ENCODE measurements around the gene ADORA1. TPM values are rescaled to one million over a fixed set of nuclear protein-coding genes. Genes with fewer than 3 reads are reported as not detected.

Gene ADORA1
- total RNA-seq, 3 donors from 2014 or later (not counting 1 experiment from before 2014, with no cell fraction given): not detected

DNA sequence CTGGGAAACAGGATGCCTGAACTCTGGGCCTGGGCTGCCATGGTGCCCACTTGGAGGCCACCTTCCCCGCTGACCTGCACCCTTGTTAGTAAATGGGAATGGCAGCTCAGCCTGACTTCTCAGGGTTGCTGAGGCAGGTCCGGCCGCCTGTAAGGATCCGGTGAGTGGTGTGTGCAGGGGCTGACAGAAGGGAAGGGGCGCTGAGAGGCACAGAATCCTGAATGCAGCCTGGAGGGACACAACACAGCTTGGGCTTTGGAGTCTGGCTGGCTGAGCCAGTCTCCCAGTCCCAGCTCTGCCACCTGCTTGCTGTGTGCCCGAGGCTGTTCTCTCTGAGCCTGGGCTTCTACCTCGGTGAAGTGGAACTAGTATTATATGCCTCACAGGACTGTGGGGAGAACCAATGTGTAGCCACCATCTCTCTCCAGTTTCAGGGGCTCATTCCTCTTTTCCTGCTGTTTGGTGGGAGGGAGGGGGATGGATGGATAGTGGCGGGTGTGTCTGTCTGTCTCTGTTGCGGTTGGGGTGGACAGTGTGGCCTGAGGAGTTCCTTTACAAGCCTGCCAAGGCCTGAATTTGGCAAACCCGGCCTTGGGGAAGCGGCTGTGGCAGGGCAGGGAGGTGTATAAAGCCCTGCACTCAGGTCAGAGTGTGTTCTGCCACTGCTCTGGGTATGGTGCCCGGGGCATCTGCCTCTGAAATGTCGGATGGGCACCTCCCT, 18.0 kb downstream of the ADORA1 start:
- TF ChIP-seq, protein P1, sequence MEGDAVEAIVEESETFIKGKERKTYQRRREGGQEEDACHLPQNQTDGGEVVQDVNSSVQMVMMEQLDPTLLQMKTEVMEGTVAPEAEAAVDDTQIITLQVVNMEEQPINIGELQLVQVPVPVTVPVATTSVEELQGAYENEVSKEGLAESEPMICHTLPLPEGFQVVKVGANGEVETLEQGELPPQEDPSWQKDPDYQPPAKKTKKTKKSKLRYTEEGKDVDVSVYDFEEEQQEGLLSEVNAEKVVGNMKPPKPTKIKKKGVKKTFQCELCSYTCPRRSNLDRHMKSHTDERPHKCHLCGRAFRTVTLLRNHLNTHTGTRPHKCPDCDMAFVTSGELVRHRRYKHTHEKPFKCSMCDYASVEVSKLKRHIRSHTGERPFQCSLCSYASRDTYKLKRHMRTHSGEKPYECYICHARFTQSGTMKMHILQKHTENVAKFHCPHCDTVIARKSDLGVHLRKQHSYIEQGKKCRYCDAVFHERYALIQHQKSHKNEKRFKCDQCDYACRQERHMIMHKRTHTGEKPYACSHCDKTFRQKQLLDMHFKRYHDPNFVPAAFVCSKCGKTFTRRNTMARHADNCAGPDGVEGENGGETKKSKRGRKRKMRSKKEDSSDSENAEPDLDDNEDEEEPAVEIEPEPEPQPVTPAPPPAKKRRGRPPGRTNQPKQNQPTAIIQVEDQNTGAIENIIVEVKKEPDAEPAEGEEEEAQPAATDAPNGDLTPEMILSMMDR (IDR thresholded peaks at IDR 0.05): no peak
- Histone ChIP-seq H3K9me3 (ENCODE audit: control insufficient read depth, insufficient read depth, low read length) (no peaks in the 10 kb centered on the region), H3K4me1 (ENCODE audit: control insufficient read depth, insufficient read depth, low read length) (no peaks in the 10 kb centered on the region), H3K4me3 (ENCODE audit: low read length) (no peak overlapping the region), H3K27ac (ENCODE audit: low read length) (no peak overlapping the region), H3K36me3 (ENCODE audit: control insufficient read depth, insufficient read depth, low read length) (no peaks in the 10 kb centered on the region), H3K27me3 (ENCODE audit: control insufficient read depth, insufficient read depth, low read length) (no peaks in the 10 kb centered on the region)
- intact Hi-C loops (cut with micrococcal nuclease): no loop called here
- no peak for ATAC-seq
- WGBS (ENCODE audit: insufficient coverage): 76% methylated on average over 13 of the region's 13 CpGs
- no peak for DNase-seq
- Mint-ChIP-seq H3K27me3 (ENCODE audit: low read depth in 2 of 2) (peaks cover 0 to 5% of the 10 kb centered on the region in 2 donors), H3K36me3 (no peaks in the 10 kb centered on the region), H3K4me3 (no peak overlapping the region), H3K9me3 (no peaks in the 10 kb centered on the region), H3K27ac (no peak overlapping the region), H3K4me1 (no peaks in the 10 kb centered on the region)

DNA sequence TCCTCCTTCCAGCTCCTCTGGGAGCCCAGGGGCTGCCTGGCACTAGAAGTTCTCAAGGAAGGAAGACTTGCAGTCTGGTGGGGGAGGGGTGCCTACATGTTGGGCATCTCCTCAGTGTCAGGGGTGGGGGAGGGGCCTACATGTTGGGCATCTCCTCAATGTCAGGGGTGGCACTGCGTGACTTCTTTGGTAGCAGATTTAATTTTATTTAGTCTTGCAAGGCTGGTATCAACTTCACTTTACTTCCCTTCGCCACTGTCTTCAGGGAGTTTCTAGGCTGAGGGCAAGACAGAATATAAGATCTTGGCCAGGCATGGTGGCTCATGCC, 18.5 kb downstream of the ADORA1 start:
- no peaks in the 10 kb centered on the region for H3K4me1 Mint-ChIP-seq
- no peaks in the 10 kb centered on the region for H3K36me3 ChIP-seq (ENCODE audit: control insufficient read depth, insufficient read depth, low read length)
- TF ChIP-seq, protein P1 (IDR thresholded peaks at IDR 0.05): no peak
- ATAC-seq (no peak), DNase-seq (no peak)
- no peaks in the 10 kb centered on the region for H3K36me3 Mint-ChIP-seq
- H3K27ac ChIP-seq (ENCODE audit: low read length): no peak overlapping the region
- intact Hi-C loops (cut with micrococcal nuclease): no loop called here
- H3K4me3 ChIP-seq (ENCODE audit: low read length): no peak overlapping the region
- 91% methylated on average over 2 of the region's 2 CpGs for WGBS (ENCODE audit: insufficient coverage)
- H3K4me1 ChIP-seq (ENCODE audit: control insufficient read depth, insufficient read depth, low read length): no peaks in the 10 kb centered on the region
- no peak overlapping the region for H3K27ac Mint-ChIP-seq
- H3K9me3 Mint-ChIP-seq: no peaks in the 10 kb centered on the region
- H3K27me3 Mint-ChIP-seq (ENCODE audit: low read depth in 2 of 2): peaks cover 0 to 8% of the 10 kb centered on the region in 2 donors
- no peaks in the 10 kb centered on the region for H3K27me3 ChIP-seq (ENCODE audit: control insufficient read depth, insufficient read depth, low read length)
- H3K9me3 ChIP-seq (ENCODE audit: control insufficient read depth, insufficient read depth, low read length): no peaks in the 10 kb centered on the region
- H3K4me3 Mint-ChIP-seq: no peak overlapping the region

DNA sequence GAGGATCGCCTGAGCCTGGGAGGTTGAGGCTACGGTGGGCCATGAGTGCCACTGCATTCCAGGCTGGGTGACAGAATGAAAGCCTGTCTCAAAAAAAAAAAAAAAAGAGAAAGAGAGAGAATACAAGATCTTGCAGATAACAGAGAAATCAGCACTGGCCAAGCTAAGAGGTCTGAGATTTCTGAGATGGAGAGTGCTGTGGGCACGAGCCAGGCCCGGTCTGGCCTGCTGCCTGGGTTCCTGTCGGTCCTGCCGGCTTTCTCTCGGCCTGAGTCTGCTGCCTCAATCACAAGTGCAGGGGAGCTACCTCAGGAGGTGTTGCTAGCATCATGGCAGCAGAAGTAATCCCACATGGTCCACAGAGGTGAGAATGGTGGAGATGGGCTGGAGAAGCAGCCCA, 19.0 kb downstream of the ADORA1 start:
- Histone ChIP-seq H3K27ac (ENCODE audit: low read length) (no peak overlapping the region), H3K4me1 (ENCODE audit: control insufficient read depth, insufficient read depth, low read length) (no peaks in the 10 kb centered on the region), H3K9me3 (ENCODE audit: control insufficient read depth, insufficient read depth, low read length) (no peaks in the 10 kb centered on the region), H3K4me3 (ENCODE audit: low read length) (no peak overlapping the region), H3K27me3 (ENCODE audit: control insufficient read depth, insufficient read depth, low read length) (no peaks in the 10 kb centered on the region), H3K36me3 (ENCODE audit: control insufficient read depth, insufficient read depth, low read length) (no peaks in the 10 kb centered on the region)
- Mint-ChIP-seq H3K27me3 (ENCODE audit: low read depth in 2 of 2) (peaks cover 0 to 8% of the 10 kb centered on the region in 2 donors), H3K27ac (no peak overlapping the region), H3K9me3 (no peaks in the 10 kb centered on the region), H3K4me3 (no peak overlapping the region), H3K36me3 (no peaks in the 10 kb centered on the region), H3K4me1 (no peaks in the 10 kb centered on the region)
- intact Hi-C loops (cut with micrococcal nuclease): no loop called here
- TF ChIP-seq, protein P1 (IDR thresholded peaks at IDR 0.05): no peak
- DNase-seq (no peak), ATAC-seq (no peak)
- WGBS (ENCODE audit: insufficient coverage): 93% methylated on average over 7 of the region's 7 CpGs

DNA sequence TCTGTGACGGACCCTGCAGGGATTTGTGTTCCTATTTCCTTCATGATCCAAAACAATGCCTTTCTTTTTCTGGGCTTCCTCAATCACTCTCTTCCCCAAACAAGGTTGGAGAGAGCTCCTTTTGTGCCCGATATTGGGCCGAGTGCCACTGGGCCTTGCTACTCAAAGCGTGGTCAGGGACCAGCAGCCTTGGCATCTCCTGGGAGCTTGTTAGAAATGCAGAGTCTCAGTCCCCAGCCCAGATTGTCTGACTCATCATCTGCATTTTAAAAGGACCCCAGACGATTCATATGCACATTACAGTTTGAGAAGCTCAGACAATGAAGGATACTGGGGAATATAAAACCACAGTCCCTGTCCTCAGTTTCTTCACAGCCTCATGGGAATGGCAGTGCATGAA, 19.9 kb downstream of the ADORA1 start:
- no peaks in the 10 kb centered on the region for H3K9me3 Mint-ChIP-seq
- no peaks in the 10 kb centered on the region for H3K27me3 ChIP-seq (ENCODE audit: control insufficient read depth, insufficient read depth, low read length)
- H3K9me3 ChIP-seq (ENCODE audit: control insufficient read depth, insufficient read depth, low read length): no peaks in the 10 kb centered on the region
- WGBS (ENCODE audit: insufficient coverage): 81% methylated on average over 5 of the region's 5 CpGs
- DNase-seq: no peak
- no peak overlapping the region for H3K4me3 ChIP-seq (ENCODE audit: low read length)
- TF ChIP-seq, protein P1 (IDR thresholded peaks at IDR 0.05): no peak
- H3K4me1 ChIP-seq (ENCODE audit: control insufficient read depth, insufficient read depth, low read length): no peaks in the 10 kb centered on the region
- H3K4me1 Mint-ChIP-seq: no peaks in the 10 kb centered on the region
- no peak overlapping the region for H3K4me3 Mint-ChIP-seq
- no peaks in the 10 kb centered on the region for H3K36me3 ChIP-seq (ENCODE audit: control insufficient read depth, insufficient read depth, low read length)
- no peak overlapping the region for H3K27ac Mint-ChIP-seq
- intact Hi-C loops (cut with micrococcal nuclease): no loop called here
- H3K36me3 Mint-ChIP-seq: no peaks in the 10 kb centered on the region
- ATAC-seq: no peak
- H3K27me3 Mint-ChIP-seq (ENCODE audit: low read depth in 2 of 2): peaks cover 0 to 5% of the 10 kb centered on the region in 2 donors
- H3K27ac ChIP-seq (ENCODE audit: low read length): no peak overlapping the region
